Myocyte (in vitro differentiated cells): ENCODE measurements around the gene TNS4. TPM values are rescaled to one million over a fixed set of nuclear protein-coding genes. Genes with fewer than 3 reads are reported as not detected.

ENCODE experiments used
- DNase-seq: peaks from one replicate; pipeline ENCODE4 v3.0.0-alpha.2; 2012; ENCODE audit warnings: low read depth
- total RNA-seq: library from RNA; depleted of rRNA; stranded (reverse); fragments of >200 nt; gene quantifications from 2 replicates; pipeline ENCODE4 v1.2.3, GENCODE V29; 2014

The TNS4 gene
- total RNA-seq, 1 donor from 2014 or later = not detected

GRCh38 chr17:40535924-40536294 lies 34.5 kb upstream of the TNS4 start:
- DNase-seq = no peak

- no peak for DNase-seq
These were observed 34.0 kb upstream of the TNS4 start for GRCh38 chr17:40535438-40535837.

- DNase-seq = no peak
These were observed 33.2 kb upstream of the TNS4 start for GRCh38 chr17:40534371-40535189.

- no peak for DNase-seq
These were observed 32.5 kb upstream of the TNS4 start for GRCh38 chr17:40533896-40534295.

GRCh38 chr17:40532520-40533253 lies 31.3 kb upstream of the TNS4 start:
- peak; percentile 19 for DNase-seq

- no peak for DNase-seq
These were observed 29.9 kb upstream of the TNS4 start for GRCh38 chr17:40531051-40531991.

- no peak for DNase-seq
These were observed 29.1 kb upstream of the TNS4 start for GRCh38 chr17:40530531-40530994.

- no peak for DNase-seq
These were observed 28.6 kb upstream of the TNS4 start for GRCh38 chr17:40529991-40530390.

GRCh38 chr17:40528692-40529417 lies 27.4 kb upstream of the TNS4 start:
- DNase-seq = no peak

GRCh38 chr17:40526668-40527067 lies 25.2 kb upstream of the TNS4 start:
- DNase-seq = no peak

- no peak for DNase-seq
These were observed 23.9 kb upstream of the TNS4 start for GRCh38 chr17:40525294-40525693.

- no peak for DNase-seq
These were observed 23.0 kb upstream of the TNS4 start for GRCh38 chr17:40524243-40524965.

GRCh38 chr17:40522961-40523310 lies 21.5 kb upstream of the TNS4 start:
- no peak for DNase-seq

- no peak for DNase-seq
These were observed 21.0 kb upstream of the TNS4 start for GRCh38 chr17:40522250-40522960.

GRCh38 chr17:40520991-40521453 lies 19.6 kb upstream of the TNS4 start:
- DNase-seq = no peak

- no peak for DNase-seq
These were observed 17.8 kb upstream of the TNS4 start for GRCh38 chr17:40519089-40519775.

- no peak for DNase-seq
These were observed 17.1 kb upstream of the TNS4 start for GRCh38 chr17:40518401-40519088.

- no peak for DNase-seq
These were observed 16.6 kb upstream of the TNS4 start for GRCh38 chr17:40517981-40518380.
